Measurements from ENCODE around the gene POLK. TPM values are rescaled to one million over a fixed set of nuclear protein-coding genes. Genes with fewer than 3 reads are reported as not detected.

The POLK gene
- total RNA-seq, 2 experiments from 2014 or later, result 16.0 to 29.5 TPM

- H3K9me3 ChIP-seq (ENCODE audit: low read length), result peaks cover 23% of the 10 kb centered on the region; the same call in 1 of the 2 replicates
- intact Hi-C loops (cut with micrococcal nuclease; ENCODE audit: unreplicated experiment), result no loop called here
- no peak overlapping the region for H2AFZ ChIP-seq (ENCODE audit: low read length)
- 0 out of 2 replicates have a peak, but pooled peaks cover 5% of the 10 kb centered on the region for H4K20me1 ChIP-seq (ENCODE audit: insufficient read depth, low read length)
- no peak for DNase-seq (ENCODE audit: low spot score)
- no peak overlapping the region for H3K27ac ChIP-seq (ENCODE audit: low read depth, low read length, poor library complexity, severe bottlenecking)
- H3K4me2 ChIP-seq (ENCODE audit: low read length), result no peak overlapping the region
- POLR2A ChIA-PET, result interaction anchor here (0.7 to 1.0 kb wide), 2 partner anchors 17 to 46 kb away, joined by 3 read pairs; no protein-coding TSS in a partner anchor
- peaks cover 43% of the 10 kb centered on the region for H3K79me2 ChIP-seq (ENCODE audit: insufficient read depth, low read depth, low read length)
- H3K4me3 ChIP-seq (ENCODE audit: low read depth, low read length, poor library complexity, severe bottlenecking), result no peak overlapping the region
- H3K9me2 ChIP-seq (ENCODE audit: insufficient read depth, low read length), result no peaks in the 10 kb centered on the region
- CTCF ChIA-PET (ENCODE audit: unreplicated experiment), result no interaction called here
- no peaks in the 10 kb centered on the region for H3K4me1 ChIP-seq (ENCODE audit: insufficient read depth, low read length, poor library complexity, severe bottlenecking)
- peaks cover 4% of the 10 kb centered on the region; the same call in 1 of the 2 replicates for H3K36me3 ChIP-seq (ENCODE audit: insufficient read depth, low read length)
- BruUV-seq (replicated peaks), result no TSS peak
- TF ChIP-seq, protein P1, sequence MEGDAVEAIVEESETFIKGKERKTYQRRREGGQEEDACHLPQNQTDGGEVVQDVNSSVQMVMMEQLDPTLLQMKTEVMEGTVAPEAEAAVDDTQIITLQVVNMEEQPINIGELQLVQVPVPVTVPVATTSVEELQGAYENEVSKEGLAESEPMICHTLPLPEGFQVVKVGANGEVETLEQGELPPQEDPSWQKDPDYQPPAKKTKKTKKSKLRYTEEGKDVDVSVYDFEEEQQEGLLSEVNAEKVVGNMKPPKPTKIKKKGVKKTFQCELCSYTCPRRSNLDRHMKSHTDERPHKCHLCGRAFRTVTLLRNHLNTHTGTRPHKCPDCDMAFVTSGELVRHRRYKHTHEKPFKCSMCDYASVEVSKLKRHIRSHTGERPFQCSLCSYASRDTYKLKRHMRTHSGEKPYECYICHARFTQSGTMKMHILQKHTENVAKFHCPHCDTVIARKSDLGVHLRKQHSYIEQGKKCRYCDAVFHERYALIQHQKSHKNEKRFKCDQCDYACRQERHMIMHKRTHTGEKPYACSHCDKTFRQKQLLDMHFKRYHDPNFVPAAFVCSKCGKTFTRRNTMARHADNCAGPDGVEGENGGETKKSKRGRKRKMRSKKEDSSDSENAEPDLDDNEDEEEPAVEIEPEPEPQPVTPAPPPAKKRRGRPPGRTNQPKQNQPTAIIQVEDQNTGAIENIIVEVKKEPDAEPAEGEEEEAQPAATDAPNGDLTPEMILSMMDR (conservative IDR thresholded peaks at IDR 0.05; ENCODE audit: low read length), result no peak
- no peak for TF ChIP-seq EZH2phosphoT487 (IDR thresholded peaks at IDR 0.05; ENCODE audit: borderline replicate concordance, low read depth, low read length)
These were observed 38.2 kb upstream of the POLK start for GRCh38 chr5:75473463-75473862.

- H4K20me1 ChIP-seq (ENCODE audit: insufficient read depth, low read length), result 0 out of 2 replicates have a peak, but pooled peaks cover 10% of the 10 kb centered on the region
- no peaks in the 10 kb centered on the region for H3K4me1 ChIP-seq (ENCODE audit: insufficient read depth, low read length, poor library complexity, severe bottlenecking)
- CTCF ChIA-PET (ENCODE audit: unreplicated experiment), result no interaction called here
- intact Hi-C loops (cut with micrococcal nuclease; ENCODE audit: unreplicated experiment), result no loop called here
- H3K27ac ChIP-seq (ENCODE audit: low read depth, low read length, poor library complexity, severe bottlenecking), result no peak overlapping the region
- no peak overlapping the region for H3K4me3 ChIP-seq (ENCODE audit: low read depth, low read length, poor library complexity, severe bottlenecking)
- H3K36me3 ChIP-seq (ENCODE audit: insufficient read depth, low read length), result no peaks in the 10 kb centered on the region; the same call in 1 of the 2 replicates
- peaks cover 24% of the 10 kb centered on the region for H3K79me2 ChIP-seq (ENCODE audit: insufficient read depth, low read depth, low read length)
- no peak overlapping the region for H3K4me2 ChIP-seq (ENCODE audit: low read length)
- no peak for DNase-seq (ENCODE audit: low spot score)
- peaks cover 5% of the 10 kb centered on the region; the same call in 1 of the 2 replicates for H3K9me3 ChIP-seq (ENCODE audit: low read length)
- no peak for TF ChIP-seq EZH2phosphoT487 (IDR thresholded peaks at IDR 0.05; ENCODE audit: borderline replicate concordance, low read depth, low read length)
- TF ChIP-seq, protein P1 (conservative IDR thresholded peaks at IDR 0.05; ENCODE audit: low read length), result no peak
- POLR2A ChIA-PET, result no interaction called here
- H2AFZ ChIP-seq (ENCODE audit: low read length), result no peak overlapping the region
- H3K9me2 ChIP-seq (ENCODE audit: insufficient read depth, low read length), result no peaks in the 10 kb centered on the region
- BruUV-seq (replicated peaks), result no TSS peak
These were observed 36.3 kb upstream of the POLK start for GRCh38 chr5:75475364-75475763.

- Histone ChIP-seq H3K9me2 (ENCODE audit: insufficient read depth, low read length) (no peaks in the 10 kb centered on the region), H3K4me3 (ENCODE audit: low read depth, low read length, poor library complexity, severe bottlenecking) (no peak overlapping the region), H2AFZ (ENCODE audit: low read length) (no peak overlapping the region), H3K4me1 (ENCODE audit: insufficient read depth, low read length, poor library complexity, severe bottlenecking) (no peaks in the 10 kb centered on the region), H4K20me1 (ENCODE audit: insufficient read depth, low read length) (0 out of 2 replicates have a peak, but pooled peaks cover 13% of the 10 kb centered on the region), H3K27ac (ENCODE audit: low read depth, low read length, poor library complexity, severe bottlenecking) (no peak overlapping the region), H3K36me3 (ENCODE audit: insufficient read depth, low read length) (peaks cover 14% of the 10 kb centered on the region), H3K9me3 (ENCODE audit: low read length) (peaks cover 12% of the 10 kb centered on the region; the same call in 1 of the 2 replicates), H3K4me2 (ENCODE audit: low read length) (no peak overlapping the region), H3K79me2 (ENCODE audit: insufficient read depth, low read depth, low read length) (peaks cover 36% of the 10 kb centered on the region; the same call in 1 of the 2 replicates)
- DNase-seq (ENCODE audit: low spot score), result no peak
- POLR2A ChIA-PET, result interaction anchor here (0.9 kb wide), 1 partner anchor 14 kb away, joined by 3 read pairs; no protein-coding TSS in a partner anchor
- BruUV-seq (replicated peaks), result no TSS peak
- CTCF ChIA-PET (ENCODE audit: unreplicated experiment), result no interaction called here
- no peak for TF ChIP-seq EZH2phosphoT487 (IDR thresholded peaks at IDR 0.05; ENCODE audit: borderline replicate concordance, low read depth, low read length)
- TF ChIP-seq, protein P1 (conservative IDR thresholded peaks at IDR 0.05; ENCODE audit: low read length), result no peak
- intact Hi-C loops (cut with micrococcal nuclease; ENCODE audit: unreplicated experiment), result no loop called here
These were observed 30.7 kb upstream of the POLK start for GRCh38 chr5:75481024-75481423.
